Immature natural killer cell (primary cell): ENCODE measurements around the gene SPTBN1. TPM values are rescaled to one million over a fixed set of nuclear protein-coding genes. Genes with fewer than 3 reads are reported as not detected.
A peak's percentile ranks its signal among the peaks of the same experiment; 100 is the strongest.

Experiments
- DNase-seq, 3 donors: peaks; one replicate each; pipeline ENCODE4 v3.0.0; 2022; ENCODE audit warnings: mixed read lengths in 1 of 3
- H3K27ac Mint-ChIP-seq, 6 donors: one replicate each; pipeline ENCODE4 v1.8.0; 2020; ENCODE audit warnings: mixed read lengths in 6 of 6, mild to moderate bottlenecking in 5 of 6, inconsistent platforms in 4 of 6, moderate library complexity in 3 of 6
- H3K27me3 Mint-ChIP-seq, 3 donors: one replicate each; pipeline ENCODE4 v1.8.0; 2020 to 2021; ENCODE audit warnings: low read depth in 3 of 3, mild to moderate bottlenecking in 3 of 3, mixed read lengths in 3 of 3, moderate library complexity in 3 of 3, inconsistent platforms in 1 of 3
- H3K36me3 Mint-ChIP-seq, 3 donors: one replicate each; pipeline ENCODE4 v1.8.0; 2020; ENCODE audit warnings: mixed read lengths in 3 of 3, inconsistent platforms in 2 of 3, mild to moderate bottlenecking in 2 of 3
- H3K4me1 Mint-ChIP-seq, 2 donors: one replicate each; pipeline ENCODE4 v1.8.0; 2020; ENCODE audit warnings: inconsistent platforms in 2 of 2, mild to moderate bottlenecking in 2 of 2, mixed read lengths in 2 of 2, moderate library complexity in 1 of 2
- H3K4me3 Mint-ChIP-seq, 5 donors: one replicate each; pipeline ENCODE4 v1.8.0; 2020; ENCODE audit warnings: mild to moderate bottlenecking in 5 of 5, mixed read lengths in 5 of 5, inconsistent platforms in 3 of 5, moderate library complexity in 3 of 5
- H3K9me3 Mint-ChIP-seq, 6 donors: one replicate each; pipeline ENCODE4 v1.8.0; 2020; ENCODE audit warnings: mild to moderate bottlenecking in 6 of 6, mixed read lengths in 6 of 6, inconsistent platforms in 4 of 6, moderate library complexity in 3 of 6
- polyA plus RNA-seq, 3 donors: library from polyadenylated mRNA; unstranded; fragments of 300-500 nt; fragmentation: Illumina TruSeq; gene quantifications; one replicate each; pipeline ENCODE4 v1.2.3, GENCODE V29; 2021

Gene SPTBN1
- polyA plus RNA-seq, 3 donors from 2014 or later, result 0.41 to 57.5 (median 7.7) TPM

- Mint-ChIP-seq H3K36me3 (peaks cover 0 to 3% (median 0%) of the 10 kb centered on the region in 3 donors), H3K27ac (no peak overlapping the region), H3K9me3 (peaks cover 4 to 8% (median 4%) of the 10 kb centered on the region in 6 donors), H3K27me3 (peaks cover 5 to 10% (median 8%) of the 10 kb centered on the region in 3 donors), H3K4me1 (peaks cover 18 to 24% of the 10 kb centered on the region in 2 donors), H3K4me3 (no peak overlapping the region)
- no peak for DNase-seq
Measured at GRCh38 chr2:54423213-54423612, 32.9 kb upstream of the SPTBN1 start.

DNA sequence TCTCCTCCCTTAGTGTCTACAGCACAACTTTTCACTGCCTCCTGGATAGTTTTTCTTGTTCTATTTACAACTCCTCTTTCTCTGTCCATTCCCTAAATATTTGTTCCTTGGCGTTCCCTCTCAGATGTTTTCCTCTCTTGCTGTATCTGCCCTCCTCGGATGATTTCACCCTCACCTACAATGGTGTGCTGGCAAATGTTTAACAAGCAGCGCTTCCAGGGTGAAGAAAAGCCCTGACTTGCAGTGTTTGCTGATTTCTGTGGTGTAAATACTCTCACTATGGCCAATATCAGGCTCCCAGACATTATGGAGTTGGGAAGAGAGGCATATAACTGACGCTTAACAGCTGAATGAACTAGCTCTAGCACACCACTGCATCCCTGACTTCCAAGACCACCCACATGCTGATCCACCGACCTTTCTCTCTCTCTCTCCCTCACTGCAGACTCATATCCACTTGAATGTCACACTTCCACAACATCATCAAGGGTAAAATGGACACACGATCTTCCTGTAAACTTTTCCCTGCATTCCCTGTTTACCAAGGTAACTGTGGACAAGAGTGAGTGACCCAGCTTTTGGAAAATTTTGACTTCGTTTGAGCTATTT is 31.5 kb upstream of the SPTBN1 start:
- no peak for DNase-seq
- Mint-ChIP-seq H3K4me1 (peaks cover 22 to 31% of the 10 kb centered on the region in 2 donors), H3K36me3 (peaks cover 0 to 3% (median 0%) of the 10 kb centered on the region in 3 donors), H3K9me3 (peaks cover 4 to 8% (median 4%) of the 10 kb centered on the region in 6 donors), H3K27ac (no peak overlapping the region), H3K27me3 (peaks cover 5 to 10% (median 8%) of the 10 kb centered on the region in 3 donors), H3K4me3 (no peak overlapping the region)

- Mint-ChIP-seq H3K27me3 (peaks cover 0 to 10% (median 0%) of the 10 kb centered on the region in 3 donors), H3K36me3 (no peaks in the 10 kb centered on the region), H3K9me3 (no peaks in the 10 kb centered on the region), H3K4me1 (peaks cover 11 to 16% of the 10 kb centered on the region in 2 donors), H3K27ac (no peak overlapping the region), H3K4me3 (no peak overlapping the region)
- no peak for DNase-seq
Measured at GRCh38 chr2:54428108-54428831, 27.9 kb upstream of the SPTBN1 start.

DNA sequence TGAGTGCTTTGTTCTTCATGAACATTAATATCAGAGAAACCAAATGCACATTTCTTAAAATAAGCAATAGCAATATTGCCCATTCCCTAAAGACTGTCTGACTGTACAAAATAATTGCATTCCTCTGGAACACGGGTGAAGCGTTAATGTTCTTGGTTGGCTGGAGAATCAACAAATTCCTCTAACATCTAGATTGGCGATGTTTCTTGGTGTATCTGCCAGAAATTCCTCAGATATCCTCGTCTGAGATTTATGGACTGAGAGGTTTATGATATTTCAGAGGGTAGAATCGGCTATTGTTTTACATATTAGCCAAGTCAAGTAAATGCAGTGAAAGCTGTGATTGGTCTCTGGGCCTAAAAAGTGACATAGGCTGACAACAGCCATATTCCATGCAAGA is 27.1 kb upstream of the SPTBN1 start:
- H3K4me3 Mint-ChIP-seq, result no peak overlapping the region
- H3K36me3 Mint-ChIP-seq, result no peaks in the 10 kb centered on the region
- peaks cover 0 to 8% (median 0%) of the 10 kb centered on the region in 3 donors for H3K27me3 Mint-ChIP-seq
- H3K27ac Mint-ChIP-seq, result no peak overlapping the region
- no peak for DNase-seq
- no peaks in the 10 kb centered on the region for H3K9me3 Mint-ChIP-seq
- H3K4me1 Mint-ChIP-seq, result peaks cover 11 to 16% of the 10 kb centered on the region in 2 donors

DNA sequence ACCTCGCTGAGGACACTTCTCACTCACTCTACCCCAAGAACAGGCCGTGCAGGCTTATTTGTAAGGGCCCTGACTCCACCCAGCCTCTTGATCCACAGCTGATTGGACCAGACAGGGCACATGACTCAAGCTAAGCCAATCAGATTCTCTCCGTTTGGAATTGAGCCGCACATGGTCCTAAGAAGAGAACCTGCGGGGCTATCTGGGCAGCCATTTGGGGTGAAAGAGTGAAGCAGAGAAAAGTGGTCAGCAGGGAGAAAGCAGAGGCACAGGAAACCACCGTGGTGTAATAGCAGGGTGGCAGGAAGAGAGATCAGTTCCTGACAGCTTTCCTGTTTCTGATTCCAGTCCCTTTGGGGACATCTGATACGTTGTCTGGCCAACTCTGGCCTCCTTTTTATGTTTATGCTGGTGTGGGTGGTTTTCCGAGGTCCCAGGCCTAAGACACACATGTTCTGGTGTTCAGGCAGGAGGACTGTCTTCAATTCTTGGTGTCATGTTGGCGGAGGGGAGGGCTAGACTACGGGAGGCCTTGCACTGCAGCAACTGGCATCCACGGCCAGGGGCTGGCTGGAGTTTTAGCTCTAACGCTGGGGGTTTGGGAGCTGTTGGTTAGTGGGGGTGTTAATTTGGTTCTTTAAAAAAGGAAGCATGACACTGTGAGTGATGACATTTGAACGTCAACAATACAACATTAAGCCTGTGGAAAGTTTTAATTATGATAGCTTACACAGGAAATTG is 26.1 kb upstream of the SPTBN1 start:
- H3K9me3 Mint-ChIP-seq, result no peaks in the 10 kb centered on the region
- H3K27ac Mint-ChIP-seq, result peak overlapping the region in 4 of 6 donors; percentile 21 to 83 (median 51)
- H3K27me3 Mint-ChIP-seq, result peaks cover 0 to 8% (median 0%) of the 10 kb centered on the region in 3 donors

GRCh38 chr2:54430649-54431048 is 25.5 kb upstream of the SPTBN1 start:
- H3K27ac Mint-ChIP-seq, result peak overlapping the region in 1 of 6 donors; percentile 50

More for the DNA sequence above, 26.1 kb upstream of the SPTBN1 start:
- Mint-ChIP-seq H3K4me1 (peaks cover 11 to 16% of the 10 kb centered on the region in 2 donors), H3K36me3 (no peaks in the 10 kb centered on the region), H3K4me3 (peak overlapping the region; percentile 6 to 67 (median 30))
- peak; percentile 3 to 26 (median 6) for DNase-seq

GRCh38 chr2:54432251-54433015 is 23.7 kb upstream of the SPTBN1 start:
- Mint-ChIP-seq H3K4me1 (peaks cover 11 to 16% of the 10 kb centered on the region in 2 donors), H3K36me3 (no peaks in the 10 kb centered on the region), H3K27me3 (peaks cover 0 to 8% (median 0%) of the 10 kb centered on the region in 3 donors), H3K4me3 (no peak overlapping the region), H3K27ac (no peak overlapping the region), H3K9me3 (no peaks in the 10 kb centered on the region)
- DNase-seq, result no peak

More at GRCh38 chr2:54430649-54431048, 25.5 kb upstream of the SPTBN1 start:
- DNase-seq, result no peak
- H3K36me3 Mint-ChIP-seq, result no peaks in the 10 kb centered on the region
- H3K9me3 Mint-ChIP-seq, result no peaks in the 10 kb centered on the region
- H3K4me1 Mint-ChIP-seq, result peaks cover 11 to 16% of the 10 kb centered on the region in 2 donors
- H3K27me3 Mint-ChIP-seq, result peaks cover 0 to 8% (median 0%) of the 10 kb centered on the region in 3 donors
- no peak overlapping the region for H3K4me3 Mint-ChIP-seq

- Mint-ChIP-seq H3K36me3 (no peaks in the 10 kb centered on the region), H3K4me1 (peaks cover 11 to 14% of the 10 kb centered on the region in 2 donors), H3K27me3 (peaks cover 0 to 8% (median 2%) of the 10 kb centered on the region in 3 donors), H3K4me3 (no peak overlapping the region), H3K9me3 (no peaks in the 10 kb centered on the region), H3K27ac (no peak overlapping the region)
- DNase-seq, result no peak
Measured at GRCh38 chr2:54434229-54434628, 21.9 kb upstream of the SPTBN1 start.

- H3K27ac Mint-ChIP-seq, result no peak overlapping the region
- no peaks in the 10 kb centered on the region for H3K9me3 Mint-ChIP-seq
- no peaks in the 10 kb centered on the region for H3K36me3 Mint-ChIP-seq
- DNase-seq, result no peak
- H3K27me3 Mint-ChIP-seq, result peaks cover 0 to 11% (median 2%) of the 10 kb centered on the region in 3 donors
- peaks cover 8 to 9% of the 10 kb centered on the region in 2 donors for H3K4me1 Mint-ChIP-seq
- H3K4me3 Mint-ChIP-seq, result no peak overlapping the region
Measured at GRCh38 chr2:54434711-54435110, 21.4 kb upstream of the SPTBN1 start.

DNA sequence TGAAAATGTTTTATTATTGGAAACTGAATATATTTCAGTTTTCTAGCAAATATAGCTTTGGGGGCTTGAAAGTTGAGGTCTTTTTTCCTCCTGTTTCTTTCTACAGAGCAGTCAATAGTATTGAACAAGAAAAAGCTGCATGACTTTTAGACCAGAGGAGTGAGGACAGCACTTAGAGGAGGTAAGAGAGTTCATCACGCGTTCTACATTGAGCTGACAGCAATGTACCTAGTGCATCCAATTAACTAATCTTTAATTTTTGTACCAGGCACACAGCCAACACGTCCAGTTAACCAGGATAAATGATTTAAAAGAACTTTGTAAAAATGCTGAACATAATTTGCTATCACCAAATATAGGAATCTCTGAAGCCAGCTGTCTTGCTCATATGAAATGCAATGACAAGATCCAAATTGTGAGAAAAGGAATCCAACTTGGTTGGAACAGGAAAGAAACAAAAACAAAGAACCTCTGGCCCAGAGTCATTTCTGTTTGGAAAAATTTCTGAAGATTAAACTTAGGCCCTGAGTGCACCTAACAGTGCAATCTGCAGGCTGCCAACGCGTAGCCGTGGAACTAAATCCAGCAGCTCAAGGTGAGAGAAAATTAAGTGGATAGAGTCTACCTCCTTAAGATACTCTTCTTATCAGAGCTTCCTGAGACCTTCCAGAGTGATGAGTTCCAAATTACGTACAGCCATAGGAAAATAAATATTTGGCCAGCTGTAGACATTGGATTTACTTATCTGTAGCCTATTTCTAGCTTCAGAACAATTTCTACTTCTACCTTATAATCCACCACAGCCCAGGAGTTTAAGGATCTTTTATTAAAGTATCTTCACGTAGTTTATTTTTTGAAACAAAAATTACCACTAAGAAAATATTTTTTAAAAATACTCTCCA is 20.6 kb upstream of the SPTBN1 start:
- DNase-seq, result no peak
- no peaks in the 10 kb centered on the region for H3K36me3 Mint-ChIP-seq
- H3K27me3 Mint-ChIP-seq, result peaks cover 0 to 6% (median 2%) of the 10 kb centered on the region in 3 donors

GRCh38 chr2:54437588-54437987 is 18.5 kb upstream of the SPTBN1 start:
- Mint-ChIP-seq H3K4me1 (no peaks in the 10 kb centered on the region), H3K27me3 (peaks cover 0 to 3% (median 2%) of the 10 kb centered on the region in 3 donors), H3K27ac (no peak overlapping the region), H3K9me3 (no peaks in the 10 kb centered on the region), H3K36me3 (no peaks in the 10 kb centered on the region), H3K4me3 (no peak overlapping the region)
- no peak for DNase-seq

More for the DNA sequence above, 20.6 kb upstream of the SPTBN1 start:
- Mint-ChIP-seq H3K4me3 (no peak overlapping the region), H3K27ac (no peak overlapping the region), H3K9me3 (no peaks in the 10 kb centered on the region), H3K4me1 (peaks cover 0 to under 1% of the 10 kb centered on the region in 2 donors)

DNA sequence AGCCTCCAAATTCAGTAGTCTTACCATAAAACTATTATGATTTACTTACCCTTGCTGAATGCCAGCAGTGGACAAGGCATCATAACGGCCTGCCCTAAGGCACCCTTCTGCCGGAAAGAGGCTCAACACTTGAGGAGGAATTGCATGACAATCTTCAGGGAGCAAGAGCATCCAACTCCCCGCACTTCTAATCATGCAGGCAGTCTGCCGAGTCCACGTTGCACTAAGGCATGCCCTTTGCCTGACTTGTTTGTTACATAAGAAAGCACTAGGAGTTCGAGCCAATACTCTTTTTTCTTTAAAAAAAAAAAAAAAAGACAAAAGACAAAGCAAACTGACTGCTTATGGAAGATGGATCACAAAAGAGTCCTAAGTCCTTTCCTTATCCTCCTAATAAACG is 17.9 kb upstream of the SPTBN1 start:
- H3K27ac Mint-ChIP-seq, result no peak overlapping the region
- no peaks in the 10 kb centered on the region for H3K36me3 Mint-ChIP-seq
- DNase-seq, result no peak
- no peaks in the 10 kb centered on the region for H3K4me1 Mint-ChIP-seq
- H3K27me3 Mint-ChIP-seq, result peaks cover 0 to 3% (median 2%) of the 10 kb centered on the region in 3 donors
- H3K9me3 Mint-ChIP-seq, result no peaks in the 10 kb centered on the region
- H3K4me3 Mint-ChIP-seq, result no peak overlapping the region
